GM18507 (cell line): Measurements from ENCODE around the gene NEUROD2.

Experiments
- DNase-seq: peaks from one replicate; pipeline ENCODE4 v3.0.0; 2011; ENCODE audit warnings: low read depth; ENCODE audit not compliant: insufficient read length; ENCODE audit errors: extremely low spot score
- FAIRE-seq: peaks from 2 replicates; lab custom pipeline; 2011; peaks lifted over from hg19 to GRCh38; lab: Jason Lieb, UNC

Gene NEUROD2

DNA sequence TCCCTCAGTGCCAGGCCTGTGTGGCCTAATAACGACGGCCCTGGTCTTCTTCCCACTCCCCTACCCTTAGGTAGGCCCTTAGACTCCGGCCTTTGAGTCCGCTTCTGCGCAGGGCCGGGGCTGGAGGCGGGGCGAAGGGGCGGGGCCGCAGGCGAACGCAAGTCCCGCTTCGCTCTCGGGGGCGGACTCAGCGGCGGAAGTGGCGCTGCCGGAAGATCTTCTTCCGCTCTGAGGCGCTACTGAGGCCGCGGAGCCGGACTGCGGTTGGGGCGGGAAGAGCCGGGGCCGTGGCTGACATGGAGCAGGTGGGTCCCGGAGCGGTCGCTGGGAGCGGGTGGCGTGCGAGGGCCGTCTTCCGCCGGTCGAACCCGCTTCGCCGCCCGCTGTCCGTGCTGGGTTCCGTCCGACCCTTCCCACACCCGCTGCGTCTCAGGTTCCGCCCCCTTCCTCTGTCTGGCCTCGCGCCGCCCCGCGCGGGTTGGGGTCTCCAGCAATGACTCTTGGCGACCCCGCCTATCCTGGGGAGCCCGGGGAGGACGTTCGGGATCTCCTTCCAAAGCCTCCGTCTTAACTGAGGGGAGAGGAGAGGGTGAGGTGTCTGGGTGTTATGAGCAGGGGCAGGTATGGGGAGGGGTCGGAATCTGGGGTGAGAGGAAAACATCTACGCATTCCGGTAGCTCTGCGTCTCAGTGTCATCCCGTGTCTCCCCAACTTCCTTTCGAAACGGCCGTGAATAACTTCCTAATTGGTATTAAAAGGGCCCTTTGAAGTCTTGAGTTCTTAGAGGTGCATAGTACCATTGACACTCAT lies 29.4 kb upstream of the NEUROD2 start, which contains the start of gene STARD3:
TSS of gene STARD3 (plus strand) at position 218 of the 810 bp plus-strand sequence. CDS start 16,388 bp downstream, outside the sequence.
- DNase-seq (peak; percentile 94), FAIRE-seq (peak; percentile 95)

DNA sequence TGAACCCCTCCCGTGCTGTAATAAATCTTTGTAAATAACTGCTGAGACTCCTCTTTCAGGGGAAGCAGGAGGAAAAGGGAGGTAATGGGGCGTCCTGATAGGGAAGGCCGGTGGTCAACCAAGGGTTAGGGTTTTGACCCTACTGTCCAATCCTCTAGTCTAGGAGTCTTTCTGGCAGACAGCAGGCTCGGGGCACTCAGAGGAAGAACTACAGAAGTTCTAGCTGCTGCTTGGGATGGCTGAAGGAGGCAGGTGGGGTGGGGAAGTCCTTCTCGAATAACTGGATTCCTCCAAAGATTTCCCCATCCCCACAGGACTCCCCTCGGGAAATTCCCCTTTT lies 28.8 kb upstream of the NEUROD2 start:
- FAIRE-seq (no peak), DNase-seq (no peak)

GRCh38 chr17:39635614-39636176 lies 28.0 kb upstream of the NEUROD2 start:
- DNase-seq (no peak), FAIRE-seq (no peak)

DNA sequence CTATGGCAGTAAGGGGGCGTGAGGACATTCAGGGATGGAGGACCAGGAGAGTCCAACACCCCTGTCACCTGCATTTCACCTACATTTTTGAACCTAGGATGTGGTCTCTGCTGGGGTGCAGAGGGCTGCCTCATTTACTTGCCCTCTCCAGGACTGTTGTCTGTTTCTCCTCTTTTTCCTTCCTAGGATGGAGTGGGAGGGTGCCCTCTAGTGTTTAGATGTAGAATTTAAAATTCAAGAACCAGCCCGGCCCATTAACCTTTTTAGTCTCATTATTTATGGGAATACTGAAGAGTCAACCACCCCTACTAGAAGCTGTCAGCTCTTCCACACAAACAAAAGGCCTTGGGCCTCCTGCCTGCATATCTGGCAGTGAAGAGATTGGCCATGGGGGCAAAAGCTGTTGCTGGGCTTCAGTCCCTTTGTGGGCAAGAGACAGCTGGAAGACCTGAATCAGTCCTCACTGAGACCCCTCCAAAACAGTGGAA lies 26.7 kb upstream of the NEUROD2 start:
- FAIRE-seq: peak; percentile 46
- DNase-seq: no peak

DNA sequence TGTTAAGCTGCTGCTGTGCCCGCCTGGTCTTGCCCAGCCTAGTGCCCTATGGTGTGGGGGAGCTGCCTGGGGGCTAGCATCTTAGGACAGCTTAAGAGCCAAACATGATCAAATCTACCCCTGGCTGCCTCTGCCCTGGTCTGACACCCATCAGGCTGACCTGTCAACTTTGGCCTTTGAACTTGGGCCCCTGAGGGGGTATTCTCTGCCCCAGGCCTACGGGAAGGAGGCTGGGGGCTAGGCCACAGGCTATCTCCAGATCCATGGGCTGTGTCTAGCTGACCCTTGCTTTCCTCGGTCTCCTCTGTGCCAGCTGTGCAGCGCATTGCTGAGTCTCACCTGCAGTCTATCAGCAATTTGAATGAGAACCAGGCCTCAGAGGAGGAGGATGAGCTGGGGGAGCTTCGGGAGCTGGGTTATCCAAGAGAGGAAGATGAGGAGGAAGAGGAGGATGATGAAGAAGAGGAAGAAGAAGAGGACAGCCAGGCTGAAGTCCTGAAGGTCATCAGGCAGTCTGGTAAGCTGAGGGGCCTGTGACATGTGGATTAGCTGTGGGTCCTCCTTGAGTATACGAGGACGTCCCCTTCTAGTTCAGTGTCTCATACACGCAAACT lies 26.0 kb upstream of the NEUROD2 start:
- DNase-seq (no peak), FAIRE-seq (no peak)

DNA sequence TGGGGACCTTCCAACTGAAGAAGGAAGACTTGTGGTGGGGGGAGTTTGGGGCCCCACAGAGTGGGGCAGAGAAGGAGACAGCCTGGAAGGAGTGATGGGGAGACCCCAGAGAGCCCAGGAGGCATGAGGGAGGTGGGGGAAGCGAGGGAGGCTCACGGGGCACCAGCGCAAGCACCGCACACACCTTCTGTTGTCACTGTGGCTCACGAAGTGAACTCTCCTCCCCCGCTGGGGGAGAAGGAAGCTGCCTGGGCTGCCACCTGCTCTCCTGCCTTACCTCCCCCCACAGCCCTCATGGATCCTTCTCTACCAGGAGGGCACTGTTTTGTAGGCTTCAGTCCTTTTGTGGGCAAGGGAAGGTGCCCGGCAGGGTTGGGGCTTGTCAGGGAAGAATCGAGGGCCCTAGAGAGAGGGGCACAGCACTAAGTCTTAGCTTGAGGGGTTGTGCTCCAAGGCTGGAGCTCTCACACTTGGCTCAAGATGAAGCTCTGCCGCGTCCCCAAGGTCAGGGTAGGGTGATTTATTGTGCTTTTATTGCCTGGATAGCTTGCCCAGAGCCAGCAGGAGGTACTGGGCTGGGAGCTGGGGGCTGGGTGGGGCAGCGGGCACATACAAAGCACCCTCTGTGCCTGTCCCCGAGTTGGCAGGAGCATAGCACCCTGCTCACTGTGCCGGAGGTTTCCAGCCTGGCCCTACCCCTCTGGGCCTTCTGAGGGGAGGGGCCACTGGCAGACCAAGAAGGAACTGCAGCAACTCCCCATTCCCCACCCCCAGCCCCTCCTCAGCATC lies 24.6 kb upstream of the NEUROD2 start:
- FAIRE-seq (no peak), DNase-seq (no peak)

GRCh38 chr17:39631403-39631802 lies 23.7 kb upstream of the NEUROD2 start:
- FAIRE-seq: no peak

GRCh38 chr17:39629898-39630297 lies 22.2 kb upstream of the NEUROD2 start:
- DNase-seq (no peak), FAIRE-seq (no peak)

More at GRCh38 chr17:39631403-39631802, 23.7 kb upstream of the NEUROD2 start:
- DNase-seq: no peak

- FAIRE-seq (no peak), DNase-seq (no peak)
Observed at GRCh38 chr17:39629494-39629880, 21.8 kb upstream of the NEUROD2 start.

- FAIRE-seq: no peak
- DNase-seq: no peak
Observed at GRCh38 chr17:39628655-39629493, 21.2 kb upstream of the NEUROD2 start.

DNA sequence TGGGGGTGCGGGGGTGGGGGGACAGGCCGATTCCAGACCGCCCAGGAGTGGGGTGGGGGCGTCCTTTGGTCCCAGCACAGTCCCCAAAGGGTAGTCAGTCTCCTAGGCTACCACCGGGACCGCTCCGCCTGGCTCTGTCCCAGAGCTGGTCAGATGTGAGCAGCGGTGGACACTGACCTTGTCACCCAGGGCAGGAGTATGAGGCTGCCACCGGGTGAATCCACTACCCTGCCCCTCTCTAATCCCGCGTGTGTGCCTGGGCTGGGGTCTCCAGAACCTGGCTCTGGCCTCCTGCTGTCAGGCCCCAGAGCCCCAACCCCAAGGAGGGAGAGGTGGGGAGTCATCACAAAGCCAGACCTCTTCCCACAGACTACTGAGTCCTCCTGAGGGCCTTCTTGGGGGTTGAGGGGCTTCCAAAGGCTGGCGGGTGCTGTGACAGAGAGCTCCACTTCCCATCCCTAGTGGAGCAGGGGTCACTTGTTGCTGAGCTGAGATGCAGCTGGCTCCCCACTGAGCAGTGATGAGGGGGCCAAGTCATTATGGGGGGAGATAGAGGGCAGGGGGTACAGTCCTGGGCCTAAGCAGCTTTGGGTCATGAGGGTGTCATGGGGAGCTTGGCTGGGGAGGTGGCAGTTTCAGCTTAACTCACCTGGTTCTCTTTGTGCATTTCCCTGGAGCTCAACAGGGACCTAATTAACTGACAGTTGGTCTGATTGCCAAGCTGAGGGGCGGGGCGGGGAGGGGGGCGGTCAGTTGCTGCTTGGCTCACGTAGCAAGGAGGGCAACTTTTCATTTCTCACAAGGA lies 20.2 kb upstream of the NEUROD2 start:
- FAIRE-seq (no peak), DNase-seq (no peak)

- FAIRE-seq (no peak), DNase-seq (no peak)
Observed at GRCh38 chr17:39627047-39627711, 19.5 kb upstream of the NEUROD2 start.

DNA sequence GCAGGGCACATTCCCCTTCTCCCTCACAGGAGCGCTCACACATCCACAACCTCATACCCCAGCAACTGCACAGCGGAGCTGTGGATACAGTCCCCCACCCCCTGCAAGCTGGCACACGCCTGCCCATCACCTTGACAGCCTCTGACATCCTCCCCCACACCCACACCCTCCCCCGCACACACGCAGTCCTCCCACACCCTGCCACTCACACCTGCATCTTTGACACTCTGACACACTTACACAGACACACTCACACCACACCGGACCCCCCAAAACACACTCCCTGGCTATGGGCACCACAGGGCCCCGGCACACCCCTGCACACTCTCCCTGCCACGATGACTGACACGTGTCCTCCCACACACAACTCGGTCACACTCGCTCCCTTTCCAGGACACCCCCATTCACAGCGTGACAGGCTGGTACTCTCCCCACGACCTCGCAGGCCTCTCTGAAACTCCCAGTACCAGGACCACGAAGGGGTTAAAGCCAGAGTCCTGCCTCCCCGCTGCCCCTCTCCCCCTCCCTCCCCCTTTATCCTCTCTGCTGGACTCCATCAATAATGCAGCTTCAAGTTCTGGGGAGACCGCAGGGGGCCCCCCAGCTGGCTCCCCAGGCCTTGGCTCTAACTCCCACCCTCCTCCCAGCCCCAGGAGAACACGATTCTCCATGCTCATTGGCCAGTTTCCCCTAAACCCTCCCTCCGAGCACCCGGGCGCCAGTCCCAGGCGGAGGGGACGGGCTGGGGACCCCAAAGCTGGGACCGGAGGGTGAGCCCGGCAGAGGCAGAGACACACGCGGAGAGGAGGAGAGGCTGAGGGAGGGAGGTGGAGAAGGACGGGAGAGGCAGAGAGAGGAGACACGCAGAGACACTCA lies 18.7 kb upstream of the NEUROD2 start, which contains the start of gene PPP1R1B:
TSS of gene PPP1R1B (plus strand) at position 782 of the 876 bp plus-strand sequence. CDS start 441 bp downstream, outside the sequence.
- DNase-seq (no peak), FAIRE-seq (no peak)

DNA sequence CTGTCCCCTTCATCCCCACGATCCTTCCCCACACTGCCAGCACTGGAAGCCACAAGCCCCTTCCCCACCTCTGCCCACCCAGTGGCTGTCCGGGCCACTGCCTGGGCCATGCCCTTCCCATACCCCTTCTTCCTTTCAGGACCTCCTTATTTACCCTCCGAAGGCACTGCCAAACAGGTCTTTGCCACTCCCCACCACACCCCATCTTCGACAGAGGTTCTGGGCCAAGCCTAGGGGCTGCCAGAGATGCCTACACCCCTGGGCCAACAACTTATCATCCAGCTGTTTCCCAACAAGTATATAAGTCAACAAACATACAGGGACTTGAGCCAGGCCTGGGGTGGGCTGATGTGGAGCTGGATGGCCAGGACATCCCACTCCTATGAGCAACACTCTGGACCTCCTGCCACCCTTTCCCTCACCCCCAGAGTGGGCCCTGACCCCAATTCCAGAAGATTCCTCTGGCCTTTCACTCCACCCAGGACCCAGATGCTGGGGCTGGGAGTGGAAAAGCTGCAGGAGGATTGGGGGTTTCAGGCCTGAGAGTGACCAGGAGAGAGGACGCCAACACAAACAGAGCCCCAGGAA lies 17.6 kb upstream of the NEUROD2 start:
- FAIRE-seq (no peak), DNase-seq (no peak)

DNA sequence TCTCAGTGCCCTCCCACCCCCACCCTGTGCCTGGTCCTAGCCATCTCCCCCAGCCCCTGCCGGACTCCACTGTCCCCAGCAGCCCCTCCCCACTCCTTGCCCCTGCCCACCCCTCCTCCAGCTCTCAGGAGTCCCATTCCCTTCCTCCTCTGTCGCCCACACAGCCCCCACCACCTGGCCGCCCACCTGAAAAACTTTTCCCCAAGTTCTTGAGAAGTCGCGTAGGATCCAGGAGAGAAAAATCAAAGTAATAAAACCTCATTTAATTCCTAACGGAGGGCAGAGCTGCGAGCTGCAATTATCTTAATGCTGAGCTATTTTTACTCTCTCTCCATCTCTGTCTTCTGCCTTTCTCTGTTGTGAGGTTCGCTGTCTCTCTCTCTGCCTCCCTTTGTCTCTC lies 16.6 kb upstream of the NEUROD2 start:
- no peak for FAIRE-seq
- no peak for DNase-seq

GRCh38 chr17:39623356-39623950 lies 15.7 kb upstream of the NEUROD2 start:
- peak; percentile 95 for FAIRE-seq

More at GRCh38 chr17:39623356-39623950, 15.7 kb upstream of the NEUROD2 start:
- peak; percentile 53 for DNase-seq
